Thyroid gland (tissue), 4 donors: ENCODE measurements around the gene GAL3ST2.

ENCODE experiments used
- CTCF ChIP-seq, 6 experiments: fragments of 200-600 bp in 3 of 6; fragments of 450-650 bp in 3 of 6; sonication (generic) in 3 of 6; IDR thresholded peaks; one replicate each; pipeline ENCODE4 v1.5.1; 2016 to 2019; ENCODE audit warnings: antibody characterized with exemption in 6 of 6, mild to moderate bottlenecking in 2 of 6, inconsistent platforms in 1 of 6, moderate library complexity in 1 of 6
- POLR2A ChIP-seq, 2 donors: fragments of 450-650 bp; IDR thresholded peaks; one replicate each; pipeline ENCODE4 v1.6.1; 2017; ENCODE audit warnings: antibody characterized with exemption in 2 of 2, mild to moderate bottlenecking in 2 of 2, moderate library complexity in 1 of 2

- TF ChIP-seq POLR2A (IDR thresholded peaks at IDR 0.05) (no peak), CTCF (IDR thresholded peaks at IDR 0.05) (no peak)
Measured at GRCh38 chr2:241822264-241822623, 45.6 kb downstream of the GAL3ST2 start.
